LoVo (cell line): ENCODE data around the gene HKDC1.
"Not testable (repeated sequence)": the region's sequence is repeated elsewhere in the genome, so short reads cannot be mapped to it uniquely, and the experiment has no call there.

Experiments used
- DNase-seq: peaks from one replicate; pipeline ENCODE4 v3.0.0-alpha.2; 2016; ENCODE audit warnings: low spot score

Gene HKDC1

DNA sequence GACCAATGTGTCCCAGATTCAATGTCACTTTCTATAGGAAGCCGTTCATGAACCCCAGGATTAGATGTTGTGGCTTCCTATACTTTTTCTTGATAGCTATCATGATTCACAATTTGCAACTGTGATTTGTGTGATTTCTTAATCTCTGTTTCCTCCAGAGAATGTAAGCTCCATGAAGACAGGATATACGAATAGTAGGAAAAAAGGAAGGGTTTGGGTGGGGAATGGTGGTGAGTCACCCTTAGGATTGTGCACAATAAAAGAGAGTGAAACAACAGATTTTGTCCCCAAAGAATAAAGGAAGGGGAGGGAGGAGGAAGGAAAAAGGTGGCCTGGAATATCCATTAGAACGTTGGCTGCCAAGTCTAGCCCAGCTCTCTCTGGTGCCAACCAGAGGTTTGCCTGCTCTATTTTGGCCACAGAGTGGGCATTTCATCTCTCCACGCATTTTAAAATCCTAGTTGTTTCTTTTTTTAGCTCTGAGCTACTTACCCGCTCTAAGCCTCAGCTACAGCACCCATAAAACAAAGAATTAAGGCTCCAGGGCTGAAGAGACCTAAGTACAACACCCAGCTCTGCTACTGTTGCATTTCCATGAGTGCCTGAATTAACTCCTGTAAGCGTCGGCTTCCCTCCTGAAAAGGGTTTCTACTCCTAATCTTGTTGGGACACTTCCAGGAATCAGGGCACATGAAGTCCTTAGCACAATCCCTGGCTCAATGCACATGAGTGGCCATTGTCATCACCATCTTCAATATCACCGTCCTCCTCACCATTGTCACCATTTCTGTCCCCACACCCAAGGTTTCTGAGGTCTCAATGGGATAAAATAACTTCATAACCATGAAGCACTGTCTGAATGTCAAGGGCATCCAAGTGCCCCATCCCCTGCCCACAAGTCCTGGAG is 61.6 kb downstream of the HKDC1 start:
- DNase-seq: no peak

DNA sequence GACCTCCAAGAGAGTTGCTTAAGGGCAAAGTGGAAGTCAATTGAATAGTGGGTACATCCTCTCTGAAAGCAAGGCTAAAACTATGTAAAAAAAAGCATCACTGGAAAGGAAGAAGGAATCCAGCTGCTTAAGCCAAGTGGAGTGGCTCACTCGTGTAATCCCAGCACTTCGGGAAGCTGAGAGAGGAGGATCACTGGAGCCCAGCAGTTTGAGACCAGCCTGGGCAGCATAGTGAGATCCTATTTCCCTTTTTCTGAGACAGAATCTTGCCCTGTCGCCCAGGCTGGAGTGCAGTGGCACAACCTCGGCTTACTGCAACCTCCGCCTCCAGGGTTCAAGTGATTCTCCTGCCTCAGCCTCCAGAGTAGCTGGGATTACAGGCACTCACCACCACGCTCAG is 64.3 kb downstream of the HKDC1 start:
- DNase-seq: not testable (repeated sequence)

DNA sequence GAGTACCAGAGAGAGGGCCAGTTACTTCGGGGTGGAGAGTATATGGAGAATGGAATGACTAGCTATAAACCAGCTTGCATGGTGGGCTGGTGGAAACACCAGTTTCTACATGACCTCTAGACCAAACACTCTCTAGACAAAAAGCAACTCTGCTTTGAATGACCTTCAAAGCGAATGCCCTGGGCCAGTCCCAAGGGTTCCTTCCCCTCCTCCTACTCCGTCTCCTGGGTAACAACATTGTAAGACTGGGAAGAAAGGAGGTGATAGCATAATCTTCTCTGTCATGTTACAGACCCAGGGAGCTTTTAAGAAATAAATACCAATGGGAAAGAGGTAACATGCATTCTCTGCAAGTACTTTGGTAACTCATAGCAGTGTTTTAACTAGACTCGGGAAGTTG is 65.6 kb downstream of the HKDC1 start:
- no peak for DNase-seq

GRCh38 chr10:69287181-69287580 is 67.0 kb downstream of the HKDC1 start:
- DNase-seq: no peak

DNA sequence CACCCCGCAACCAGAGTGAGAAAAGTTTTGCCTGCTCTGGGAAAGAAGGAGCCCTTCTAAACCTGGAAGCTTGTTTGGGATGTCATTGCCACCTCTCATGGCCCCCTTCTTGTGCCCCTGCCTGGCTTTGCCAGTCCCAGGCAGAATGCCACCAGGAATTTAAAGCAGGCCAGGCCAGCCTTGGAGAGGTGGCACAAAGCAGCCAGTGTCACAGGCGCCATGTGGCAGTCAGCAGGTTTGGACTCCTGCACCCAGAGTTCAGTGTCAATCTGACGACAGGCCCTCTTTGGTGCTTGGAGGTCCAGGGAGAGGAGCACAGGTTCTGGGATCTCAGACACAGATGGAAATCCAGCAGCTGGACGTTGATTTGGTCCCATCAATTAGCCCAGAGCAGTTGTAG is 70.9 kb downstream of the HKDC1 start:
- DNase-seq: no peak

GRCh38 chr10:69292459-69292858 is 72.3 kb downstream of the HKDC1 start:
- DNase-seq: no peak

DNA sequence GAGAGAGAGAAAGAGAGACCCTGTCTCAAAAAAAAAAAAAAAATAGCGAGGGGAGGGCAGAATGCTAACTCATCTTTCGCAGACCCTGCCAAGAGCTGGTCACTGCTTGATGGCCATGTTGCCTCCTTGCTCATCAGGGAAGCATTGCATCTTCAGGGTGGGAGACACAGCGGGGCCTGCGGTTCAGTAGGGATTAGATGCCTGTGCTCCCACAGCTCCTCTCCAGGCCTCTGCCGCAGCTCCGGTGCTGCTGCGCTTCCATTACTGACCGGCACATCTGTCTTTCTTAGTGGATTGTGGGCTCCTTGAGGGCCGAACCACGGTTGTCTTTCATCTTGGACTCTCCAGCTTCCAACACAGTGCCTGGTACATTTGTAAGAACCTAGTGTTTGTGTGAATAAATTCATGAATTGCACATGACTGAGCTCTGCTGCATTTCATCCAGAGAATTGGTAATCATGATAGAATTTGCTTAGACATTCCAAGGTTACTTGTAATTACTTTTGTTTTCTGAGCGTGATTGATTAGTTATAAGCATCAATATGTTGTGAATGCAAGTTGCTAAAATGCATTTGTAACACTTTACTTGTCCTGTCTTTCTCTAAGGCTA is 75.0 kb downstream of the HKDC1 start:
- no peak for DNase-seq

DNA sequence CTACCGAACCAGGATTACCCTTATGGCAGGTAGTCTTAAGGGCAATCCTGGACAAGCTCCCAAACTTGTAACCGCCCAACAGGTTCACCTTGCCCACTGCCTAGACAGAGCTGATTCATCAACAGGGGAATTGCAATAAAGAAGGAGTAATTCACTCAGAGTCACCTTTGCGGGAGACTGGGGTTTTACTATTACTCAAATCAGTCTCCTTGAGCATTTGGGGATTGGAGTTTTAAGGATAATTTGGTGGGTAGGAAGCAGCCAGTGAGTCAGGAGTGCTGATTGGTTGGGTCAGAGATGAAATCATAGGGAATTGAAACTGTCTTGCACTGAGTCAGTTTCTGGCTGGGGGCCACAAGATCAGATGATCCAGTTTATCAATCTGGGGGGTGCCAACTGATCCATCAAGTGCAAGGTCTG is 83.5 kb downstream of the HKDC1 start:
- DNase-seq: no peak

DNA sequence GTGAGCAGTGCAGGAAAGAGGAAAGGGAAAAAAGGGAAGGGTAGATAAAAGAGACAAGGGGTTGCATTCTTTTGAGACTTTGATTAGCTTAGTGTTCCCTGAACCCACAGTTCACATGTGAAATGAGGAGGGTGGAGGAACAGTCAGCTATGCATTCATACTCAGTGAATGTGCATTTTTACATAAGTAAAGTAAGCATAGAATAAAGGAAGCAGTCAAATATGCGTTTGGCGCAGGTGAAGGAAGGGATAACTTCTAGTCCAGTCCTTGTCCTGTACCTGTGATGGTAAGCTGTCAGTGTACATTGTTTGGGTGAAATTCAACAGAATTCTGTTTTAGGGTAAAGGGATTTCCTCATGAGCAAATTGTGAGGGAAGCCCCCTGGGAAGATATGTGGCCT is 86.3 kb downstream of the HKDC1 start:
- DNase-seq: no peak

GRCh38 chr10:69307434-69307833 is 87.3 kb downstream of the HKDC1 start:
- DNase-seq: no peak

DNA sequence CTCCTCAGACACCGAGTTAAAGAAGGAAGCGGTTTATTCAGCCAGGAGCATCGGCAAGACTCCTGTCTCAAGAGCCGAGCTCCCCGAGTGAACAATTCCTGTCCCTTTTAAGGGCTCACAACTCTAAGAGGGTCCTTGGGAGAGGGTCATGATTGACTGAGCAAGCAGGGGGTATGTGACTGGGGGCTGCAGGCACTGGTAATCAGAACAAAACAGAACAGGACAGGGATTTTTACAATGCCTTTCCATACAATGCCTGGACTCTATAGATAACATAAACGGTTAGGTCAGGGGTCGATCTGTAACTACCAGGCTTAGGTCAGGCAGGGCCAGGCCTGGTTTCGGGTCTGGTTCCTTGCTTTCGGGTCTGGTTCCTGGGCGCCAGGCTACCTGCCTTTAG is 88.2 kb downstream of the HKDC1 start:
- DNase-seq: not testable (repeated sequence)

DNA sequence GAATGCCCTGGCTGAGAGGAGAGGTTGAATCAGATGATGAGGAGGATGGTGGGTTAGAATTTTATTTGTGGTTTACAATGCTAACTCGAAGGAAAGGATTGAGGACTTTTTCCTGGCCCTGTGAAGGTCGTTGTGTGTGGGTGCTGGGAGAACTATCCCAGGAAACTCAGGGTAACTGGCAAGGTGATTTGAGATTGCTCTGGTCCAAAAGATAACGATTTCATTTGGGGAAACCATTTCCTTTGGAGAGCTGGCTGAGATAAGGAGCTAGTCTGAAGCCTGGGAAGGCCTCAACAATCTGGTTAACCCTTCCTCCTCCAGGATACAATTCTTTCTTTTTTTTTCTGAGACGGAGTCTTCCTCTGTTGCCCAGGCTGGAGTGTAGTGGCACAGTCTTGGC is 91.2 kb downstream of the HKDC1 start:
- DNase-seq: no peak

DNA sequence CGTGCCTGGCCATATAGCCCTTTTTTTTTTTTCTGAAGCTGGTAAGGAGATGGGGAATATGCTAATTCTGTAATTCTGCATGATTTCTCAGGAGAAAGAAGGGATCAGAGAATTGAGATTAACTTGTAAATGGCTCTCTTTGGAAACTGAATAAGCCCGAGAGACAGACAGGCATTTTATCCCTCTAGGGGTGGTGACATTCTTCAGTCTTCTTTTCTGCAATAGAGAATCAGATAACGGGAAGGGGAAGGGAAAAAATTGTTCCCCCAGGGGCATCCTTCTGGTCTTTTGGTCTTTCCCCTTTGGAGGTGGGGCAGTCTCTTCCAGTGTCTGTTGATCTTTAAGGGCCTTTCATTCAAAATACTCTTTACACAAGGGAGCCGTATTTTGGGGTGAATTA is 92.4 kb downstream of the HKDC1 start:
- no peak for DNase-seq

DNA sequence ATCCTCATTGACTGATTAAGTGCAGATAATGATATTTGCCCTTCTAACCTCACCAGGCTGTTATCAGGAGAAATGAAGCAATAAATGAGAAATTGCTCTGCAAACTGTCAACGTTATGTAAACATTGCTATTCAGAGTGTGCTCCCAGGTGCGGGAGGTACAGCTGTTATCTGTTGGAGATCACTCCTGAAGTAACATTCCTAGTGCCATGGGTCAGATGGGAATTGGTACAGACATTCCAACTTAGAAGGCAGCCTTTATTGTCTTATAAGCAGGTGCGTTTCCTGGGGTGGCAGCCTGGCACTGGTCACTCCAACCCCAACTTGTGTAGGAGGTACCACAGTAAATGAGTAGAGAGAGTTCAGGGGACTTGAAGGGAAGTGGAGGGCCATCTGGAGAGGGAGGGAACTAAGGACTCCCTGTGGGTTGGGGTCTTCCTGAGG is 95.0 kb downstream of the HKDC1 start:
- DNase-seq: no peak

- DNase-seq: no peak
Observed at GRCh38 chr10:69315610-69316312, 95.6 kb downstream of the HKDC1 start.

- DNase-seq: no peak
Observed at GRCh38 chr10:69316313-69317059, 96.4 kb downstream of the HKDC1 start.
